ENCODE measurements around the gene ADH4. TPM values are rescaled to one million over a fixed set of nuclear protein-coding genes. Genes with fewer than 3 reads are reported as not detected.

Gene ADH4
- total RNA-seq, 1 experiment from 2014 or later = not detected

DNA sequence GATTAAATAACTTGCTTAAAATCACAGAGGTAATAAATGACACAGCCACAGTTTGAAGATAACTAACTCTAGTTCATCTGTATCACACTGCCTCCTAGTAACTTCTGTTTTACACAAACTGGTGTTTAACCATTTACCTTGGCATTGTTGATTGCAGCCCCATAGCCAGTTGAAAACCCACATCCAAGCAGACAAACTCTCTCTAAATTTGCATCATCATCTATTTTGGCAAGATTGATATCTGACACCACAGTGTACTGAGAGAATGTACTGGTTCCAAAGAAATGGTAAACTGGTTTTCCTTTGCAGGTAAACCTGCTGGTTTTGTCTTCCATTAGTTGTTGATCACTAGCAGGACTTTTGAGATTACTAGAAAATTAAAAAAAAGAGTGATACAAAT, 7.8 kb downstream of the ADH4 start:
- Histone ChIP-seq H3K27me3 (ENCODE audit: insufficient read depth, low read length) (no peaks in the 10 kb centered on the region), H3K79me1 (ENCODE audit: insufficient read depth, low read depth, low read length, poor library complexity, severe bottlenecking) (no peaks in the 10 kb centered on the region), H2BK12ac (ENCODE audit: insufficient read length, low read depth, low read length) (no peak overlapping the region), H4K8ac (replicated peaks; ENCODE audit: insufficient read length, low read depth, low read length) (no peak overlapping the region), H3K79me2 (ENCODE audit: insufficient read depth, low read length) (no peaks in the 10 kb centered on the region), H2BK15ac (ENCODE audit: low read depth, low read length) (no peak overlapping the region), H4K5ac (ENCODE audit: insufficient read length, low read depth, low read length) (no peak overlapping the region), H3K27ac (ENCODE audit: insufficient read length, low read depth, low read length) (no peak overlapping the region), H2AK5ac (ENCODE audit: insufficient read length, low read length) (no peak overlapping the region), H2AFZ (ENCODE audit: low read length) (no peak overlapping the region), H3K4me2 (ENCODE audit: insufficient read depth, insufficient read length, low read length) (no peak overlapping the region), H3K56ac (ENCODE audit: insufficient read length, low read depth, low read length) (no peak overlapping the region), H3K23ac (ENCODE audit: insufficient read length, low read depth, low read length) (no peak overlapping the region), H3K23me2 (ENCODE audit: insufficient read length, low read depth, low read length, poor library complexity, severe bottlenecking) (no peaks in the 10 kb centered on the region), H4K91ac (ENCODE audit: insufficient read length, low read depth, low read length) (no peak overlapping the region), H3K9ac (ENCODE audit: extremely low read depth, insufficient read length, low read length) (no peak overlapping the region), H3K14ac (ENCODE audit: insufficient read depth, low read length) (no peak overlapping the region), H3T11ph (ENCODE audit: low read length) (no peak overlapping the region), H3K9me3 (ENCODE audit: control insufficient read depth, low read depth, low read length) (no peaks in the 10 kb centered on the region), H2BK120ac (ENCODE audit: low read depth, low read length, poor library complexity, severe bottlenecking) (no peak overlapping the region), H2BK5ac (ENCODE audit: insufficient read length, low read length) (no peak overlapping the region), H3K18ac (ENCODE audit: insufficient read length, low read depth, low read length) (no peak overlapping the region), H3K4ac (ENCODE audit: low read depth, low read length) (no peak overlapping the region), H3K4me1 (ENCODE audit: insufficient read depth, low read length) (no peaks in the 10 kb centered on the region), H2BK20ac (ENCODE audit: low read depth, low read length, poor library complexity, severe bottlenecking) (no peak overlapping the region), H4K20me1 (ENCODE audit: control insufficient read depth, insufficient read depth, insufficient read length) (no peaks in the 10 kb centered on the region)
- Mint-ChIP-seq H3K36me3 (ENCODE audit: insufficient read depth in 1 of 3, low read depth in 3 of 3) (no peaks in the 10 kb centered on the region), H3K9me3 (no peaks in the 10 kb centered on the region; a peak in 1 of 5 replicates), H3K4me1 (no peaks in the 10 kb centered on the region), H3K4me3 (no peak overlapping the region), H3K27ac (no peak overlapping the region), H3K27me3 (ENCODE audit: low read depth) (no peaks in the 10 kb centered on the region)
- DNase-seq = no peak
- TF ChIP-seq, protein P1, sequence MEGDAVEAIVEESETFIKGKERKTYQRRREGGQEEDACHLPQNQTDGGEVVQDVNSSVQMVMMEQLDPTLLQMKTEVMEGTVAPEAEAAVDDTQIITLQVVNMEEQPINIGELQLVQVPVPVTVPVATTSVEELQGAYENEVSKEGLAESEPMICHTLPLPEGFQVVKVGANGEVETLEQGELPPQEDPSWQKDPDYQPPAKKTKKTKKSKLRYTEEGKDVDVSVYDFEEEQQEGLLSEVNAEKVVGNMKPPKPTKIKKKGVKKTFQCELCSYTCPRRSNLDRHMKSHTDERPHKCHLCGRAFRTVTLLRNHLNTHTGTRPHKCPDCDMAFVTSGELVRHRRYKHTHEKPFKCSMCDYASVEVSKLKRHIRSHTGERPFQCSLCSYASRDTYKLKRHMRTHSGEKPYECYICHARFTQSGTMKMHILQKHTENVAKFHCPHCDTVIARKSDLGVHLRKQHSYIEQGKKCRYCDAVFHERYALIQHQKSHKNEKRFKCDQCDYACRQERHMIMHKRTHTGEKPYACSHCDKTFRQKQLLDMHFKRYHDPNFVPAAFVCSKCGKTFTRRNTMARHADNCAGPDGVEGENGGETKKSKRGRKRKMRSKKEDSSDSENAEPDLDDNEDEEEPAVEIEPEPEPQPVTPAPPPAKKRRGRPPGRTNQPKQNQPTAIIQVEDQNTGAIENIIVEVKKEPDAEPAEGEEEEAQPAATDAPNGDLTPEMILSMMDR (conservative IDR thresholded peaks at IDR 0.05) = no peak
